Esophagus squamous epithelium (tissue), 5 donors: Measurements from ENCODE around the gene SLC12A7. TPM values are rescaled to one million over a fixed set of nuclear protein-coding genes. Genes with fewer than 3 reads are reported as not detected.

Experiments
- DNase-seq: peaks from one replicate; lab custom pipeline; 2025; lab: John Stamatoyannopoulos, UW
- H3K27ac ChIP-seq, 4 donors: fragments of 200-600 bp; sonication (generic); one replicate each; pipeline ENCODE4 v1.5.1; 2016 to 2019; ENCODE audit warnings: mild to moderate bottlenecking in 1 of 4
- H3K27me3 ChIP-seq, 4 donors: fragments of 200-600 bp; sonication (generic); 1 replicate in 3 of 4; 2 replicates in 1 of 4; pipeline versions ENCODE4 v1.5.1 to v1.6.0; 2017 to 2021; ENCODE audit warnings: antibody characterized with exemption in 1 of 4
- H3K36me3 ChIP-seq, 3 donors: fragments of 200-600 bp; sonication (generic); one replicate each; pipeline ENCODE4 v1.5.1; 2016 to 2019
- H3K4me1 ChIP-seq, 3 donors: fragments of 200-600 bp; sonication (generic); one replicate each; pipeline ENCODE4 v1.5.1; 2017 to 2019
- H3K4me3 ChIP-seq, 4 donors: fragments of 200-600 bp; sonication (generic); 1 replicate in 3 of 4; 2 replicates in 1 of 4; pipeline ENCODE4 v1.5.1; 2016 to 2019; ENCODE audit warnings: mild to moderate bottlenecking in 2 of 4, moderate library complexity in 1 of 4
- H3K9me3 ChIP-seq, 3 donors: fragments of 200-600 bp; sonication (generic); one replicate each; pipeline ENCODE4 v1.5.1; 2016 to 2019
- POLR2A ChIP-seq, 4 donors: fragments of 450-650 bp; IDR thresholded peaks; one replicate each; pipeline ENCODE4 v1.6.1; 2017; ENCODE audit warnings: antibody characterized with exemption in 4 of 4, mild to moderate bottlenecking in 4 of 4, moderate library complexity in 3 of 4
- WGBS, 2 donors: methylation state at CpG; one replicate each; pipeline ENCODE4 v1.1.5; 2018; 5-methylcytosine and 5-hydroxymethylcytosine counted together
- intact Hi-C: fragments of 100-400 bp; cut with DNase I; formaldehyde crosslinking; loops from one replicate; pipeline ENCODE4 v1.15.0; 2022
- total RNA-seq, 4 donors: library from RNA; depleted of rRNA; stranded (reverse); fragments of >200 nt; gene quantifications; one replicate each; pipeline ENCODE4 v1.1.0, GENCODE V29; 2016
- TF ChIP-seq, protein P1 (sequence below), 6 experiments: fragments of 450-650 bp in 4 of 6; fragments of 200-600 bp in 2 of 6; sonication (generic) in 2 of 6; IDR thresholded peaks; one replicate each; pipeline ENCODE4 v1.5.1; 2016 to 2019; ENCODE audit warnings: antibody characterized with exemption in 6 of 6, mild to moderate bottlenecking in 4 of 6, moderate library complexity in 4 of 6
- donor health status: DM: yes; HTN: yes; CAD: no.

SLC12A7 gene
- total RNA-seq, 4 donors from 2014 or later, result 4.5 to 13.4 (median 6.6) TPM

DNA sequence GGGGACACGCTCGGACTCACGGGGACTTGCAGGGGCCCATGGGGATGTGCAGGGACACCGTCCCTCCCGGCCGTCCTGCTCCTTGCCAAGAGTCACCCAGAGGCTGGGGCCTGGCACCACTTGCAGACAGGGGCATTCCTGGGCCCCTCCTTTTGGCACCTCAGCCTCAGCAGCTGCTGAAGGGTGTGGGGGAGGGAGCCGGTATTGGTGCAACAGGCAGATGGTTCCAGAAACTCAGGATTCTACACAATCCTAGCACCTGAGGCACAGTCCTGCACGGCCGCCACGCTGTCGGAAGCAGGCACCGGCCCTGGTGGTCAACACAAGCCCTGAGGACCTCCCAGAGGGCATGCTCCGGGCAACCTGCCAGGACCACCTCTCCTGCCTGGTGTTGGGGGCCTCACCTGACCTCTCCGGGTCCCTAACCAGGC lies 19.3 kb upstream of the SLC12A7 start:
- H3K9me3 ChIP-seq, result no peaks in the 10 kb centered on the region
- H3K4me1 ChIP-seq, result peaks cover 10 to 54% (median 13%) of the 10 kb centered on the region in 3 donors
- H3K36me3 ChIP-seq, result no peaks in the 10 kb centered on the region
- H3K27me3 ChIP-seq, result peaks cover 0 to 85% (median 0%) of the 10 kb centered on the region in 4 donors
- 52 to 76% methylated on average over 3 to 9 of the region's 14 CpGs for WGBS, 2 donors
- peak overlapping the region in 1 of 4 donors; percentile 24 for H3K27ac ChIP-seq
- intact Hi-C loops, result no loop called here
- no peak for DNase-seq
- TF ChIP-seq POLR2A (IDR thresholded peaks at IDR 0.05), result no peak
- TF ChIP-seq, protein P1, sequence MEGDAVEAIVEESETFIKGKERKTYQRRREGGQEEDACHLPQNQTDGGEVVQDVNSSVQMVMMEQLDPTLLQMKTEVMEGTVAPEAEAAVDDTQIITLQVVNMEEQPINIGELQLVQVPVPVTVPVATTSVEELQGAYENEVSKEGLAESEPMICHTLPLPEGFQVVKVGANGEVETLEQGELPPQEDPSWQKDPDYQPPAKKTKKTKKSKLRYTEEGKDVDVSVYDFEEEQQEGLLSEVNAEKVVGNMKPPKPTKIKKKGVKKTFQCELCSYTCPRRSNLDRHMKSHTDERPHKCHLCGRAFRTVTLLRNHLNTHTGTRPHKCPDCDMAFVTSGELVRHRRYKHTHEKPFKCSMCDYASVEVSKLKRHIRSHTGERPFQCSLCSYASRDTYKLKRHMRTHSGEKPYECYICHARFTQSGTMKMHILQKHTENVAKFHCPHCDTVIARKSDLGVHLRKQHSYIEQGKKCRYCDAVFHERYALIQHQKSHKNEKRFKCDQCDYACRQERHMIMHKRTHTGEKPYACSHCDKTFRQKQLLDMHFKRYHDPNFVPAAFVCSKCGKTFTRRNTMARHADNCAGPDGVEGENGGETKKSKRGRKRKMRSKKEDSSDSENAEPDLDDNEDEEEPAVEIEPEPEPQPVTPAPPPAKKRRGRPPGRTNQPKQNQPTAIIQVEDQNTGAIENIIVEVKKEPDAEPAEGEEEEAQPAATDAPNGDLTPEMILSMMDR (IDR thresholded peaks at IDR 0.05), result no peak
- H3K4me3 ChIP-seq, result no peak overlapping the region

GRCh38 chr5:1130218-1130946 lies 18.5 kb upstream of the SLC12A7 start:
- DNase-seq, result no peak
- intact Hi-C loops, result no loop called here
- Histone ChIP-seq H3K4me3 (no peak overlapping the region), H3K36me3 (no peaks in the 10 kb centered on the region), H3K27me3 (peaks cover 0 to 78% (median 0%) of the 10 kb centered on the region in 4 donors), H3K9me3 (no peaks in the 10 kb centered on the region), H3K4me1 (peaks cover 10 to 54% (median 13%) of the 10 kb centered on the region in 3 donors), H3K27ac (peak overlapping the region in 1 of 4 donors; percentile 24)
- TF ChIP-seq, protein P1 (IDR thresholded peaks at IDR 0.05), result no peak
- no peak for TF ChIP-seq POLR2A (IDR thresholded peaks at IDR 0.05)
- whole genome bisulfite sequencing, 2 donors, result 0 to 41% methylated on average over 1 to 6 of the region's 26 CpGs

GRCh38 chr5:1129711-1130055 lies 17.8 kb upstream of the SLC12A7 start:
- peaks cover 0 to 73% (median 0%) of the 10 kb centered on the region in 4 donors for H3K27me3 ChIP-seq
- WGBS, 2 donors, result 38 to 42% methylated on average over 3 to 9 of the region's 9 CpGs
- H3K9me3 ChIP-seq, result no peaks in the 10 kb centered on the region
- intact Hi-C loops, result no loop called here
- H3K27ac ChIP-seq, result peak overlapping the region in 1 of 4 donors; percentile 13
- DNase-seq, result no peak
- H3K36me3 ChIP-seq, result no peaks in the 10 kb centered on the region
- H3K4me3 ChIP-seq, result no peak overlapping the region
- no peak for TF ChIP-seq POLR2A (IDR thresholded peaks at IDR 0.05)
- TF ChIP-seq, protein P1 (IDR thresholded peaks at IDR 0.05), result no peak
- peaks cover 10 to 54% (median 13%) of the 10 kb centered on the region in 3 donors for H3K4me1 ChIP-seq

GRCh38 chr5:1128977-1129710 lies 17.3 kb upstream of the SLC12A7 start:
- no peak overlapping the region for H3K4me3 ChIP-seq
- H3K9me3 ChIP-seq, result no peaks in the 10 kb centered on the region
- intact Hi-C loops, result no loop called here
- TF ChIP-seq, protein P1 (IDR thresholded peaks at IDR 0.05), result no peak
- TF ChIP-seq POLR2A (IDR thresholded peaks at IDR 0.05), result no peak
- no peaks in the 10 kb centered on the region for H3K36me3 ChIP-seq
- no peak for DNase-seq
- 70 to 92% methylated on average over 4 to 6 of the region's 24 CpGs for WGBS, 2 donors
- peaks cover 0 to 75% (median 0%) of the 10 kb centered on the region in 4 donors for H3K27me3 ChIP-seq
- H3K4me1 ChIP-seq, result peaks cover 10 to 54% (median 12%) of the 10 kb centered on the region in 3 donors
- peak overlapping the region in 1 of 4 donors; percentile 13 for H3K27ac ChIP-seq
